ENCODE measurements around the gene GAS7.

- no peak for TF ChIP-seq EP300 (IDR thresholded peaks at IDR 0.05)
- TF ChIP-seq CTCF (IDR thresholded peaks at IDR 0.05), result no peak
- TF ChIP-seq POLR2A (IDR thresholded peaks at IDR 0.05), result no peak
These were observed 151.3 kb downstream of the GAS7 start for GRCh38 chr17:10046786-10047785.
